ENCODE results near the gene INHBA.

DNA sequence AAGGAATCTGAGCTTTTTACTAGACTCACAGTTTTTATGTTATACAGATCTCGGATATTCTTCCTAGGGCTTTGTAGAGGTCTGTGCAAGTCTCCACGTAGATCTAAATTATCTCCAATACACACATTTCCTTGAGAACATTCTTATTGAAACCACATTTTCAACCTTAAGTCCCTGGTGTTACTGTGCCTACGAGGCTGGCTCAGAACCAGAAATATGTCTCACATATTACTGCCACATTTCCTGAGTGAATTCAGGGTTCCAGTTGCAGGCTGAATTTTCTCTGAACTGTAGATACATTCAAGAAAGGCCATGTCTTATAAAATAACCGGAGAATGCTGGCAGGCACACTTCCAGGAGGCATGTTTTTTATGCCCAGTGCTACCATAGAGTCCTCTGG is 46.5 kb downstream of the INHBA start:
- TF ChIP-seq, protein P1, sequence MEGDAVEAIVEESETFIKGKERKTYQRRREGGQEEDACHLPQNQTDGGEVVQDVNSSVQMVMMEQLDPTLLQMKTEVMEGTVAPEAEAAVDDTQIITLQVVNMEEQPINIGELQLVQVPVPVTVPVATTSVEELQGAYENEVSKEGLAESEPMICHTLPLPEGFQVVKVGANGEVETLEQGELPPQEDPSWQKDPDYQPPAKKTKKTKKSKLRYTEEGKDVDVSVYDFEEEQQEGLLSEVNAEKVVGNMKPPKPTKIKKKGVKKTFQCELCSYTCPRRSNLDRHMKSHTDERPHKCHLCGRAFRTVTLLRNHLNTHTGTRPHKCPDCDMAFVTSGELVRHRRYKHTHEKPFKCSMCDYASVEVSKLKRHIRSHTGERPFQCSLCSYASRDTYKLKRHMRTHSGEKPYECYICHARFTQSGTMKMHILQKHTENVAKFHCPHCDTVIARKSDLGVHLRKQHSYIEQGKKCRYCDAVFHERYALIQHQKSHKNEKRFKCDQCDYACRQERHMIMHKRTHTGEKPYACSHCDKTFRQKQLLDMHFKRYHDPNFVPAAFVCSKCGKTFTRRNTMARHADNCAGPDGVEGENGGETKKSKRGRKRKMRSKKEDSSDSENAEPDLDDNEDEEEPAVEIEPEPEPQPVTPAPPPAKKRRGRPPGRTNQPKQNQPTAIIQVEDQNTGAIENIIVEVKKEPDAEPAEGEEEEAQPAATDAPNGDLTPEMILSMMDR (IDR thresholded peaks at IDR 0.05), result no peak
- TF ChIP-seq ZFX (IDR thresholded peaks at IDR 0.05; ENCODE audit: borderline replicate concordance), result no peak
